Cardiac fibroblast (primary cell): ENCODE measurements around the gene MXRA5.
A peak's percentile ranks its signal among the peaks of the same experiment; 100 is the strongest.

Experiments
- DNase-seq, 2 donors: peaks; one replicate each; pipeline versions ENCODE4 v3.0.0 to v3.0.0-alpha.2; 2010; ENCODE audit warnings: low read depth in 2 of 2
- H3K4me3 ChIP-seq, 2 donors: replicated peaks in 1 of 2; 1 replicate in 1 of 2; 2 replicates in 1 of 2; pipeline ENCODE4 v1.5.1; 2011; ENCODE audit warnings: low read depth in 2 of 2, low read length in 2 of 2, mild to moderate bottlenecking in 2 of 2, moderate library complexity in 1 of 2
- CTCF ChIP-seq: IDR thresholded peaks from one replicate; pipeline ENCODE4 v1.5.1; 2011; ENCODE audit warnings: low read depth, mild to moderate bottlenecking, low read length, inconsistent platforms

The MXRA5 gene

GRCh38 chrX:3326681-3327080 lies 19.8 kb downstream of the MXRA5 start:
- H3K4me3 ChIP-seq, result no peak overlapping the region
- DNase-seq, result no peak
- TF ChIP-seq CTCF, result no peak

- no peak for TF ChIP-seq CTCF
- H3K4me3 ChIP-seq, result no peak overlapping the region
- peak in 1 of 2 donors; percentile 0 for DNase-seq
These were observed 25.9 kb downstream of the MXRA5 start for GRCh38 chrX:3320471-3321046.

- TF ChIP-seq CTCF, result no peak
- no peak overlapping the region for H3K4me3 ChIP-seq
- DNase-seq, result no peak
These were observed 29.2 kb downstream of the MXRA5 start for GRCh38 chrX:3317191-3317718.

- no peak for DNase-seq
- no peak overlapping the region for H3K4me3 ChIP-seq
- TF ChIP-seq CTCF, result no peak
These were observed 34.3 kb downstream of the MXRA5 start for GRCh38 chrX:3312109-3312508.

- DNase-seq, result no peak
- no peak overlapping the region for H3K4me3 ChIP-seq
- TF ChIP-seq CTCF, result no peak
These were observed 38.6 kb downstream of the MXRA5 start for GRCh38 chrX:3307881-3308280.

- no peak overlapping the region for H3K4me3 ChIP-seq
- TF ChIP-seq CTCF, result no peak
- peak in 1 of 2 donors; percentile 8 for DNase-seq
These were observed 46.8 kb downstream of the MXRA5 start for GRCh38 chrX:3299636-3300035.

GRCh38 chrX:3295731-3296130 lies 50.7 kb downstream of the MXRA5 start:
- DNase-seq, result peak in 1 of 2 donors; percentile 6
- no peak overlapping the region for H3K4me3 ChIP-seq
- no peak for TF ChIP-seq CTCF
